Hepatocyte (in vitro differentiated cells): ENCODE measurements around the gene SMIM45.

ENCODE experiments used
- CTCF ChIP-seq: fragments of 200-600 bp; sonication (generic); IDR thresholded peaks from 2 replicates; pipeline ENCODE4 v1.5.1; 2016; ENCODE audit warnings: antibody characterized with exemption, mild to moderate bottlenecking; ENCODE audit not compliant: poor library complexity
- EZH2 ChIP-seq: fragments of 200-600 bp; sonication (generic); IDR thresholded peaks from 2 replicates; pipeline ENCODE4 v1.6.1; 2016; ENCODE audit warnings: antibody characterized with exemption, mild to moderate bottlenecking, borderline replicate concordance

GRCh38 chr22:41998361-41999261 lies 46.7 kb downstream of the SMIM45 start, which contains the start of gene WBP2NL:
- TF ChIP-seq CTCF, result no peak
- TF ChIP-seq EZH2, result no peak
